MCF 10A (cell line): ENCODE measurements around the gene TKTL1. TPM values are rescaled to one million over a fixed set of nuclear protein-coding genes. Genes with fewer than 3 reads are reported as not detected.

ENCODE experiments used
- BruUV-seq: library from RNA; stranded (reverse); fragments of 400-500 nt; replicated peaks from 2 replicates; lab custom pipeline; 2021; lab: Mats Ljungman, UMichigan
- CTCF ChIA-PET: fragments of 300-600 bp; sonication (Branson Sonifier 250); formaldehyde crosslinking; extraction: SDS; loops from one replicate; lab custom pipeline; 2021; ENCODE audit warnings: antibody characterized with exemption, inconsistent platforms; lab: Yijun Ruan, JAX
- POLR2A ChIA-PET: fragments of 300-600, 350-650 bp; sonication (Branson Sonifier 250); formaldehyde crosslinking; extraction: SDS; loops from one replicate; lab custom pipeline; 2020; ENCODE audit warnings: antibody characterized with exemption, inconsistent platforms; lab: Yijun Ruan, JAX
- DNase-seq: peaks from one replicate; pipeline ENCODE4 v3.0.0-alpha.2; 2018; ENCODE audit not compliant: unreplicated experiment
- H3K27ac Mint-ChIP-seq: one replicate; pipeline ENCODE4 v1.8.0; 2022; ENCODE audit warnings: mild to moderate bottlenecking, low read depth, mixed read lengths; ENCODE audit not compliant: unreplicated experiment
- H3K27me3 Mint-ChIP-seq: one replicate; pipeline ENCODE4 v1.8.0; 2022; ENCODE audit warnings: mixed read lengths; ENCODE audit not compliant: insufficient read depth, unreplicated experiment
- H3K36me3 Mint-ChIP-seq: one replicate; pipeline ENCODE4 v1.8.0; 2022; ENCODE audit warnings: mild to moderate bottlenecking, moderate library complexity, mixed read lengths; ENCODE audit not compliant: insufficient read depth, unreplicated experiment
- H3K4me1 Mint-ChIP-seq: one replicate; pipeline ENCODE4 v1.8.0; 2022; ENCODE audit warnings: mixed read lengths; ENCODE audit not compliant: insufficient read depth, unreplicated experiment
- H3K4me3 Mint-ChIP-seq: one replicate; pipeline ENCODE4 v1.8.0; 2022; ENCODE audit warnings: mild to moderate bottlenecking, moderate library complexity, mixed read lengths; ENCODE audit not compliant: unreplicated experiment
- H3K9me3 Mint-ChIP-seq: one replicate; pipeline ENCODE4 v1.8.0; 2022; ENCODE audit warnings: mixed read lengths; ENCODE audit not compliant: unreplicated experiment
- intact Hi-C: fragments of 100-400 bp; cut with micrococcal nuclease; formaldehyde crosslinking; loops from 2 replicates; pipeline ENCODE4 v1.14.1; 2022
- total RNA-seq: library from RNA; stranded (reverse); gene quantifications from 2 replicates; pipeline ENCODE4 v1.2.3, GENCODE V29; 2022
- TF ChIP-seq, protein P1 (sequence below): fragments of 200-600 bp; IDR thresholded peaks from one replicate; pipeline ENCODE4 v1.8.0; 2022; ENCODE audit warnings: antibody characterized with exemption, mild to moderate bottlenecking; ENCODE audit not compliant: unreplicated experiment

The TKTL1 gene
- total RNA-seq, 1 experiment from 2014 or later: not detected

DNA sequence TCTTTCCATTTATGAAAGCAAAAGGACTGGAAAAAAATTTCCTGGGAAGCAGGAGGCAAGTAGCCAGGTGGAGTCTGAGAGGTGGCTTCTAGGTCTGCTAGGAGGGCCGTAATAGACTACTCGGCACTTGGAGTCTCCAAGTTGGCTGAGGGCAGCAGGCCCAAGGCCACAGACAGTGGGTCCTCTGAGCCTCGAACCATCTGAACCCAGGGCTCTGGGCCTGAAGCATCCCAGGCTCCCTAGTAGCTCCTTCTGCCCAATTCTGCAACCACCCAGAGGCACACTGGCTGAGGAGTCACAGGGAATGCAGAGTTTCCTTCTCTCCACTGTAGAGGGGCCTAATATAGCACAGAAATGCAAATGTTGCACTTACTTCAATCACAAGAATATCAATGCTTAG, 19.8 kb downstream of the TKTL1 start:
- TF ChIP-seq, protein P1, sequence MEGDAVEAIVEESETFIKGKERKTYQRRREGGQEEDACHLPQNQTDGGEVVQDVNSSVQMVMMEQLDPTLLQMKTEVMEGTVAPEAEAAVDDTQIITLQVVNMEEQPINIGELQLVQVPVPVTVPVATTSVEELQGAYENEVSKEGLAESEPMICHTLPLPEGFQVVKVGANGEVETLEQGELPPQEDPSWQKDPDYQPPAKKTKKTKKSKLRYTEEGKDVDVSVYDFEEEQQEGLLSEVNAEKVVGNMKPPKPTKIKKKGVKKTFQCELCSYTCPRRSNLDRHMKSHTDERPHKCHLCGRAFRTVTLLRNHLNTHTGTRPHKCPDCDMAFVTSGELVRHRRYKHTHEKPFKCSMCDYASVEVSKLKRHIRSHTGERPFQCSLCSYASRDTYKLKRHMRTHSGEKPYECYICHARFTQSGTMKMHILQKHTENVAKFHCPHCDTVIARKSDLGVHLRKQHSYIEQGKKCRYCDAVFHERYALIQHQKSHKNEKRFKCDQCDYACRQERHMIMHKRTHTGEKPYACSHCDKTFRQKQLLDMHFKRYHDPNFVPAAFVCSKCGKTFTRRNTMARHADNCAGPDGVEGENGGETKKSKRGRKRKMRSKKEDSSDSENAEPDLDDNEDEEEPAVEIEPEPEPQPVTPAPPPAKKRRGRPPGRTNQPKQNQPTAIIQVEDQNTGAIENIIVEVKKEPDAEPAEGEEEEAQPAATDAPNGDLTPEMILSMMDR: no peak
- BruUV-seq: no TSS peak
- H3K4me1 Mint-ChIP-seq: peaks cover 6% of the 10 kb centered on the region
- H3K4me3 Mint-ChIP-seq: no peak overlapping the region
- H3K27ac Mint-ChIP-seq: no peak overlapping the region
- H3K27me3 Mint-ChIP-seq: peaks cover 71% of the 10 kb centered on the region
- ChIA-PET CTCF (interaction anchor here (0.7 to 2.6 kb wide), 2 partner anchors 14 to 743 kb away, joined by 3 to 8 read pairs; no protein-coding TSS in a partner anchor), POLR2A (no interaction called here)
- DNase-seq: no peak
- no peaks in the 10 kb centered on the region for H3K9me3 Mint-ChIP-seq
- intact Hi-C loops: no loop called here
- H3K36me3 Mint-ChIP-seq: no peaks in the 10 kb centered on the region

DNA sequence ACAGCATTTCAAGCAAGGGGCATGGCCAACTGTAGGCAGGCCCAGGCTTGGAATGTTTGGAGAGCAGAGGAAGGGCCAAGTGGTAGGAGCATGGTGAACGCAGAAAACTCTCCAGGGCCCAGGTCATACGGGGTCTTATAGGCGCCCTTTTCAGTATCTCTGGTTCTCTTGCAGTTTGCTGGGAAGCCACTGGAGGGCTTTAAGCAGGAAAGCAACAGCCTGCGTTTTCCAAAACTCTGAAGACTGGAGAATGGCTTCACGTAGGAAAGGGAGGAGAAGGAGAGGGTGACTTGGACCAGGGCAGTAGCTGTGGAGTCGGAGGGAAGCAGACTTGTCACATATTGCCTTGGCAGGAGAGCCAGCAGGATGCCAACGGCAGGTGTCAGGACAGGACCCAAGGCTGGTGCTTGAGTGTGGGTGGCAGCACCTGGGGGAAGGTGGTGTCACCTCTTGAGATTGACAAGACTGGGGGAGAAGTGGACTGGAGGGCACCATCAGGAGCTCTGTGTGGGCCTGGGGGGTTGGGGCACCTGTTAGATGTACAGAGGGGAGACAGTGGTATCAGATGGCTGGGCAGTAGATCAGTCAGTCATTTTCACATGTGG, 21.9 kb downstream of the TKTL1 start:
- no peaks in the 10 kb centered on the region for H3K9me3 Mint-ChIP-seq
- TF ChIP-seq, protein P1: peak; percentile 33
- peak; percentile 31 for DNase-seq
- CTCF ChIA-PET: interaction anchor here (0.6 to 2.6 kb wide), 12 partner anchors 8 to 732 kb away, joined by 3 to 12 read pairs (median 4); no protein-coding TSS in a partner anchor
- H3K4me1 Mint-ChIP-seq: peaks cover 6% of the 10 kb centered on the region
- peaks cover 71% of the 10 kb centered on the region for H3K27me3 Mint-ChIP-seq
- no peak overlapping the region for H3K27ac Mint-ChIP-seq
- H3K4me3 Mint-ChIP-seq: no peak overlapping the region
- POLR2A ChIA-PET: interaction anchor here (0.6 kb wide), 1 partner anchor 8 kb away, joined by 3 read pairs; no protein-coding TSS in a partner anchor
- H3K36me3 Mint-ChIP-seq: no peaks in the 10 kb centered on the region
- intact Hi-C loops: no loop called here
- BruUV-seq: no TSS peak

DNA sequence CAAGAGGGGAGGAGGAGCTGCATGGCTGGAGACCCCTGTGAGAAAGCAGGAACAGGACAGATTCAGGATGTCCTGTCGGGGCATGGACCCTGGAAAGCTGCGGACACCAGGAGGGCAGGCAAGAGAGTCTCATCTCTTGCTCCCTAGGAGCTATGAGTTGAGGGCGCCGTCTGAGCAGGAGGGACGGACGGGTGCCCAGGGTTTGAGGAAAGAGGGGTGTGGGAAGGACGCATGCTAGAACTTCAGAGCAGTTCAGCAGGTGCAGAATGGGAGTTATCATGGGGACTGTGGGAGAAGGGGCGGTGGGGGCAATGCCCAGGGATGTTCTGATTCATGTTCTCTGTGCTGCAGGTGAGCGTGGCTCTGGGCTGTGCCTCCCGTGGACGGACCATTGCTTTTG, 24.8 kb downstream of the TKTL1 start:
- DNase-seq: no peak
- intact Hi-C loops: no loop called here

DNA sequence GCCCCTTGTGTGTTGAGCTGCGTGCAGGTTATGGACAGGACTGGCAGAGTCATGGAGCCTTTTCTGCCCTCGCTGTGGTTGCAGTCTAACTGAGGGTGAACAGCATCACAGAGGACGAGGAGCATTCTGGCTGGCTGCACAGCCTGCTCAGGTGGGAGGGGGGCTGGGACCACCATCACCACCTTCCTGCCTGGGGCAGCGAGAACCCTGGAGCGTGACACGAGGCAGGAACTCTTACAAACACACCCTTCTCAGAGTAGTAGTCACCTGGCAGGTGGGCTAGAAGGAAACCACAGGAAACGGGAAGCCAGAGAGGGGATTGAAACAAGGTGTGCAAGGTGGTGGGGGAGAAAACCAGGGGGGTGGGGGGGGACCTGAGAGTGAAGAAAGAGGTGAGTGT, 25.6 kb downstream of the TKTL1 start:
- Mint-ChIP-seq H3K4me1 (no peaks in the 10 kb centered on the region), H3K9me3 (no peaks in the 10 kb centered on the region), H3K27me3 (peaks cover 86% of the 10 kb centered on the region), H3K27ac (no peak overlapping the region), H3K36me3 (no peaks in the 10 kb centered on the region), H3K4me3 (no peak overlapping the region)
- BruUV-seq: no TSS peak
- intact Hi-C loops: no loop called here
- POLR2A ChIA-PET: no interaction called here
- CTCF ChIA-PET: no interaction called here
- TF ChIP-seq, protein P1: no peak
- DNase-seq: no peak

More for the DNA sequence above, 24.8 kb downstream of the TKTL1 start:
- Mint-ChIP-seq H3K36me3 (no peaks in the 10 kb centered on the region), H3K27ac (no peak overlapping the region), H3K4me3 (no peak overlapping the region), H3K9me3 (no peaks in the 10 kb centered on the region), H3K27me3 (peaks cover 78% of the 10 kb centered on the region), H3K4me1 (no peaks in the 10 kb centered on the region)
- ChIA-PET POLR2A (no interaction called here), CTCF (interaction anchor here (0.5 to 0.7 kb wide), 2 partner anchors 29 to 315 kb away, joined by 3 read pairs; no protein-coding TSS in a partner anchor)
- no TSS peak for BruUV-seq
- TF ChIP-seq, protein P1: no peak
